Erythroblast (primary cell): ENCODE results near the gene KRT83.

Experiments
- GATA1 ChIP-seq: IDR thresholded peaks from 2 replicates; pipeline ENCODE4 v1.6.1; 2011; ENCODE audit warnings: low read depth, mild to moderate bottlenecking, control low read depth, low read length, moderate library complexity
- POLR2A ChIP-seq: IDR thresholded peaks from 2 replicates; pipeline ENCODE4 v1.6.1; 2011; ENCODE audit warnings: mild to moderate bottlenecking, low read length

GRCh38 chr12:52350021-52350620 is 28.9 kb upstream of the KRT83 start:
- no peak for TF ChIP-seq POLR2A
- no peak for TF ChIP-seq GATA1
